SW480 (cell line): ENCODE results near the gene OBSL1.

Experiments
- DNase-seq: peaks from one replicate; pipeline ENCODE4 v3.0.0-alpha.2; 2016; ENCODE audit warnings: low spot score

The OBSL1 gene

DNA sequence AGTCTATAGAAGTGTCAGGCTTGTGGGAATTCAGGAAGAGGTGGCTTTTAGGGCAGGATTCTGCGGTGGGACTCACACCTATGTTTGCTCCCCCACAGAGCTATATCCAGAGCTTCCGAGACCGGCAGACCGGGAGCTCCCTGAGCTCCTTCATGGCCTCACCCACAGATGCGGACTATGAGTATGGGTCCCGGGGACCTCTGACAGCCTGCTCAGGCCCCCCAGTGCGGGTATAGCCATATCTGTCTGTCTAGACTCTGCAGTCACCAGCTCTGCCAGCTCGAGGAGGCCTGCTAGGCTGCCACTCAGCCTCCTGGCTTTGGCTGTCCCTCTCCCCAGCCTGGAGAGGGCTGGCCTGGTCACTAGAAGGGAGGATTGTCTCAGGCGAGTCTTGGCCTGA, 21.7 kb downstream of the OBSL1 start:
- DNase-seq: no peak

- no peak for DNase-seq
Observed at GRCh38 chr2:219548990-219549389, 22.3 kb downstream of the OBSL1 start.

DNA sequence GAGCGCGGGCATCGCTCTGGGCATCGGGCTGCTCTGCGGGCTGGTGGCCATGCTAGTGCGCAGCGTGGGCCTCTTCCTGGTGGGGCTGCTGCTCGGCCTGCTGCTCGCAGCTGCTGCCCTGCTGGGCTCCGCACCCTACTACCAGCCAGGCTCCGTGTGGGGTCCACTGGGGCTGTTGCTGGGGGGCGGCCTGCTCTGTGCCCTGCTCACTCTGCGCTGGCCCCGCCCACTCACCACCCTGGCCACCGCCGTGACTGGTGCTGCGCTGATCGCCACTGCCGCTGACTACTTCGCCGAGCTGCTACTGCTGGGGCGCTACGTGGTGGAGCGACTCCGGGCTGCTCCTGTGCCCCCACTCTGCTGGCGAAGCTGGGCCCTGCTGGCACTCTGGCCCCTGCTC, 23.7 kb downstream of the OBSL1 start:
- no peak for DNase-seq

GRCh38 chr2:219545943-219546352, 25.4 kb downstream of the OBSL1 start:
- no peak for DNase-seq

GRCh38 chr2:219545295-219545942, 25.9 kb downstream of the OBSL1 start:
- no peak for DNase-seq

GRCh38 chr2:219544567-219544966, 26.8 kb downstream of the OBSL1 start:
- DNase-seq: no peak

GRCh38 chr2:219543596-219544358, 27.6 kb downstream of the OBSL1 start, which contains the start of the genes CHPF and TMEM198:
CHPF (minus strand) TSS chr2:219543809; CDS start chr2:219543538, 271 bp downstream.
TMEM198 (plus strand) TSS chr2:219544028; CDS start chr2:219544728, 700 bp downstream.
- DNase-seq: peak; percentile 97

- no peak for DNase-seq
Observed at GRCh38 chr2:219542931-219543595, 28.3 kb downstream of the OBSL1 start.

- peak; percentile 90 for DNase-seq
Observed at GRCh38 chr2:219541611-219542180, 29.6 kb downstream of the OBSL1 start.

- no peak for DNase-seq
Observed at GRCh38 chr2:219540784-219541504, 30.4 kb downstream of the OBSL1 start.

- DNase-seq: no peak
Observed at GRCh38 chr2:219539926-219540678, 31.2 kb downstream of the OBSL1 start.

DNA sequence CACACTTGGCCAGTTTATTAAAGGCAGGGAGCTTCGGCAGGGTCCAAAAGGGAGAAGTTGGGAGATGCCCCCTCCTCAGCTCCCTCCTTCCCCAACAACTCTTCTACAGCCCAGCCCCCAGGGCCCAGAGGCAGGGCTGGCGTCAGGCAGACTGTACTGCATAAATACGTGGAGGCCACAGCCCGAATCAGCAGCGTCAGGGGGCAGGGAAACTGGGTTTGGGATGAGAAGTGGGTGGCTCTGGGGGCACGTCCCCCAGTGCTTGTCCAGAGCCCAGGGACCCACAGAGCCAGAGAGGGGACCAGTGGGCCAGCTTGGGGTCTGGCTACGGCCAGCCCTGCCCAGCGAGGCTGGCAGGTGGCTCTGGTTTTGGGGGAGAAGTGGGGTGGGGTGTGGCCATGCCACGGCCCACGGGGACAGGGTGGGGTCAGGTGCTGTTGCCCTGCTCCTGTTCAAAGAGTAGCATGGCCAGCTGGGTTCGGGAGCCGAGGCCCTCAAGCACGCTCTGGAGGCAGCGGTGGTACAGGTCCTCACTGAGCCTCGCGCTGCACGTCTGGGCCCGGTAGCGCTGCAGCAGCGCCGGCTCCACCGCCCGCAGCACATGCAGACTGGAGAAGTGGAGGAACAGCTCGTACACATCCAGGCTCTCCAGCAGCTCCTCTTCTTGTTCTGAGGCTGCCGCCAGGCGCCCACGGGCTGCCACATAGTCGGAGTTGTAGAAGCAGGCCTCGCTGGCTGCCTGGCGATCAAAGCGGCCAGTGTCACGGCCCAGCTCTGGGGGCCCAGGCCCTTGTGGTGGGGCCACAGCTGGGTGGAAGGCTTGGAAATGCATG, 32.2 kb downstream of the OBSL1 start:
- DNase-seq: no peak

DNA sequence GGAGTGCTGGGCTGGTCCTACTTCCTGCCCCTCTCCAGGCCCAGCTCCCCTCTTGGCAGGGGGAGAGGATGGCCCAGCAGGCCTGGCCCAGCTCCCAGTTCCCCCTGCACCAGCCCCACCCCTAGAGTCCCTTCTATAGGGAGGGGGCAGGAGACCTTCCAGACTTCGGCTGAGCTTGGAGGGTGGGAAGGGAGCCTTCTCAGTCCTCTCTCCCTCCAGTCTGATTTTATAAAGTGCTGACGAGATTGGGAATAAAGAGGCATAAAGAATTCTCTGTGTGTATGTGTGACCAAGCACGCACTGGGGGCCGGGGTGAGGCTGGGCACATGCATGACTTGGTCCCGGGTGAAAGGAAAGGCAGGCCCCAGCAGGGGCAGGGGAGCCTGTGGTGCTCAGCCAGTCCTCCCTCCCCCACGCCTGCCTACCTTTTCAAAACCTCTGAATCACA, 32.8 kb downstream of the OBSL1 start:
- no peak for DNase-seq

DNA sequence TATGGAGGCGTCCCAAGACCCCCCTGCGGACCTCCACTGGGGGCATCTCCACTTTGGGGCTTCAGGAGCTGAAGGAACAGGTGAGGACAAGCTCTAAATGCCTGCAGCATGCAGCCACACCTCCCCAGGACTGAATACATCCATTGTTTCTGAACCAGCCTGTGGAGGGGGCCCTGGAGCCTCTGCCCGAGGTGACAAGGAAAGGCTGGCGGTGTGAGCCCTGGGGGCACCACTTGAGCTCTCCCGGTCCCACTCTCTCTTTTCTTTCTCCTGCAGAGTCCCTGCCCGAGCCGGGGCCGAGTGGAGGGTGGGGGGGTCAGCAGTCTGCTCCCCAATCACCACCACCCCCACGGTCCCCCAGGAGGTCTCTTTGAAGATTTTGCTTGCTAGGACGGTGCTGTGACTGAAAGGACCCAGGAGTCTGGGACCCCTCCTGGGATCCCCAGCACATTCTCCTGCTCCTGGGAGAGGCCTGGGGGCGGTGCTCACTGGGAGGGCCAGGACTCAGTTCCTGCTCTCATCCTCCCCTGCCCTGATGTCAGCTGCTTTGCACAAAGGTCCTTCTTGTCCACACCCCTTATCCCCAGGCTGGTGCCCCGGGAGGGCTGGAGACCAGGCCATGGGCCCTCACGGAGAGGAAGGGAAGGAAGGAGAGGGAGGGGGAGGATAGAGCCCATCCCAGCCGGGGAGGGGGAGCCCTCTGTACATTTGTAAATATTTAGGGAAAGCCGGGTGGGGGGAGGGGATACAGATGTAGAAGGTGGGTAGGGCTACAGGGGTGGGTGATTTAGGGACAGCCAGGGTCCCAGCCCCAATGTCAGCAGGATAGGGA, 33.5 kb downstream of the OBSL1 start:
- peak; percentile 32 for DNase-seq

- no peak for DNase-seq
Observed at GRCh38 chr2:219536967-219537366, 34.4 kb downstream of the OBSL1 start.

- DNase-seq: no peak
Observed at GRCh38 chr2:219536425-219536824, 34.9 kb downstream of the OBSL1 start.

- DNase-seq: peak; percentile 77
Observed at GRCh38 chr2:219533930-219534661, 37.2 kb downstream of the OBSL1 start.

- DNase-seq: no peak
Observed at GRCh38 chr2:219532378-219532649, 39.0 kb downstream of the OBSL1 start.
